HEK293T (cell line): ENCODE data around the gene HOXA6.

ENCODE experiments used
- CTCF ChIA-PET: fragments of 350-600 bp; formaldehyde crosslinking; extraction: SDS; loops from one replicate; lab custom pipeline; 2021; ENCODE audit warnings: antibody characterized with exemption, inconsistent platforms; lab: Yijun Ruan, JAX
- POLR2A ChIA-PET: fragments of 350-600 bp; formaldehyde crosslinking; extraction: SDS; loops from one replicate; lab custom pipeline; 2020; ENCODE audit warnings: antibody characterized with exemption, inconsistent platforms; lab: Yijun Ruan, JAX
- DNase-seq: peaks from one replicate; pipeline ENCODE4 v3.0.0; 2012; ENCODE audit warnings: mixed read lengths; ENCODE audit errors: extremely low spot score
- ARNT ChIP-seq: fragments of 450-650 bp; IDR thresholded peaks from 2 replicates; pipeline ENCODE4 v1.6.1; 2017; ENCODE audit warnings: mild to moderate bottlenecking
- BHLHE40 ChIP-seq: fragments of 450-650 bp; IDR thresholded peaks from 2 replicates; pipeline ENCODE4 v1.6.1; 2016; ENCODE audit warnings: mild to moderate bottlenecking, moderate library complexity, borderline replicate concordance
- CTBP1 ChIP-seq: fragments of 450-650 bp; IDR thresholded peaks from 2 replicates; pipeline ENCODE4 v1.6.1; 2016; ENCODE audit warnings: borderline replicate concordance
- ELF4 ChIP-seq: fragments of 450-650 bp; IDR thresholded peaks from 2 replicates; pipeline ENCODE4 v1.6.1; 2017; ENCODE audit warnings: antibody characterized with exemption
- FOXA1 ChIP-seq: fragments of 450-650 bp; IDR thresholded peaks from 2 replicates; pipeline ENCODE4 v1.6.1; 2016; ENCODE audit warnings: mild to moderate bottlenecking
- FOXK2 ChIP-seq: fragments of 450-650 bp; IDR thresholded peaks from 2 replicates; pipeline ENCODE4 v1.6.1; 2016; ENCODE audit warnings: mild to moderate bottlenecking
- FOXM1 ChIP-seq: fragments of 450-650 bp; IDR thresholded peaks from 2 replicates; pipeline ENCODE4 v1.6.1; 2017; ENCODE audit warnings: mild to moderate bottlenecking, borderline replicate concordance
- HDGF ChIP-seq: fragments of 450-650 bp; IDR thresholded peaks from 2 replicates; pipeline ENCODE4 v1.6.1; 2017; ENCODE audit warnings: antibody characterized with exemption, borderline replicate concordance
- L3MBTL2 ChIP-seq: fragments of 450-650 bp; conservative IDR thresholded peaks from 2 replicates; pipeline ENCODE4 v1.6.1; 2016; ENCODE audit warnings: mild to moderate bottlenecking
- LEF1 ChIP-seq: fragments of 450-650 bp; IDR thresholded peaks from 2 replicates; pipeline ENCODE4 v1.6.1; 2017; ENCODE audit warnings: mild to moderate bottlenecking, borderline replicate concordance
- NFRKB ChIP-seq: fragments of 450-650 bp; IDR thresholded peaks from 2 replicates; pipeline ENCODE4 v1.6.1; 2016; ENCODE audit warnings: mild to moderate bottlenecking, moderate library complexity
- PKNOX1 ChIP-seq: fragments of 450-650 bp; IDR thresholded peaks from 2 replicates; pipeline ENCODE4 v1.6.1; 2016
- SP1 ChIP-seq: fragments of 450-650 bp; IDR thresholded peaks from 2 replicates; pipeline ENCODE4 v1.6.1; 2017
- SUZ12 ChIP-seq: fragments of 450-650 bp; IDR thresholded peaks from 2 replicates; pipeline ENCODE4 v1.6.1; 2016; ENCODE audit warnings: mild to moderate bottlenecking
- TARDBP ChIP-seq: fragments of 450-650 bp; IDR thresholded peaks from 2 replicates; pipeline ENCODE4 v1.6.1; 2016
- ZNF384 ChIP-seq: fragments of 450-650 bp; IDR thresholded peaks from 2 replicates; pipeline ENCODE4 v1.6.1; 2016

HOXA6 gene

GRCh38 chr7:27182285-27182841 is 34.8 kb upstream of the HOXA6 start:
- POLR2A ChIA-PET = interaction anchor here (0.7 to 10.3 kb wide), 9 partner anchors 11 to 982 kb away, joined by 3 to 215 read pairs (median 4); partner anchors contain the start of genes HNRNPA2B1, HOXA10, HOXA3 and HOXA7

GRCh38 chr7:27181795-27182275 is 34.3 kb upstream of the HOXA6 start:
- DNase-seq = no peak
- ChIA-PET POLR2A (interaction anchor here (0.7 to 10.3 kb wide), 9 partner anchors 10 to 982 kb away, joined by 3 to 215 read pairs (median 4); partner anchors contain the start of genes HNRNPA2B1, HOXA10, HOXA3 and HOXA7), CTCF (interaction anchor here (1.0 to 1.3 kb wide), 2 partner anchors 19 to 21 kb away, joined by 3 read pairs; no protein-coding TSS in a partner anchor)
- TF ChIP-seq TARDBP (no peak), FOXM1 (no peak), L3MBTL2 (no peak), BHLHE40 (no peak), FOXK2 (no peak), NFRKB (no peak), SP1 (no peak), FOXA1 (no peak), SUZ12 (no peak), PKNOX1 (no peak), CTBP1 (no peak), LEF1 (no peak), ZNF384 (no peak), ELF4 (no peak), HDGF (no peak; the same call in 1 of the 2 replicates), ARNT (no peak)

More at GRCh38 chr7:27182285-27182841, 34.8 kb upstream of the HOXA6 start:
- DNase-seq = no peak
- CTCF ChIA-PET = interaction anchor here (1.0 to 1.3 kb wide), 2 partner anchors 20 to 22 kb away, joined by 3 read pairs; no protein-coding TSS in a partner anchor
- TF ChIP-seq SP1 (no peak), PKNOX1 (peak; percentile 89), ARNT (no peak), HDGF (peak; percentile 15; the same call in 1 of the 2 replicates), CTBP1 (peak; percentile 38; the same call in 1 of the 2 replicates), FOXK2 (no peak), L3MBTL2 (0 out of 2 replicates have a peak, but pooled peaks have one; percentile 22)

GRCh38 chr7:27180431-27181420 is 33.2 kb upstream of the HOXA6 start:
- CTCF ChIA-PET = interaction anchor here (0.6 to 2.2 kb wide), 14 partner anchors 8 to 478 kb away, joined by 3 to 13 read pairs (median 5); partner anchors contain the start of genes HOXA13, HOXA3 and HOXA5
- TF ChIP-seq BHLHE40 (no peak), FOXA1 (no peak), SP1 (no peak), LEF1 (no peak), SUZ12 (no peak), ELF4 (no peak), HDGF (no peak)
- POLR2A ChIA-PET = interaction anchor here (1.0 to 13.6 kb wide), 15 partner anchors 9 to 987 kb away, joined by 3 to 367 read pairs (median 5); partner anchors contain the start of genes CBX3, HOXA10, HOXA3 and HOXA5
- no peak for DNase-seq

- peak; percentile 71 for DNase-seq
- ChIA-PET CTCF (interaction anchor here (0.6 to 2.2 kb wide), 18 partner anchors 9 to 916 kb away, joined by 3 to 13 read pairs (median 4); partner anchors contain the start of genes HOXA13, HOXA3 and HOXA5), POLR2A (interaction anchor here (1.0 to 13.6 kb wide), 14 partner anchors 10 to 986 kb away, joined by 3 to 367 read pairs (median 4); partner anchors contain the start of genes CBX3, HOXA3, HOXA5 and HOXA6)
- TF ChIP-seq HDGF = no peak
- peak; percentile 54 for TF ChIP-seq L3MBTL2
- peak; percentile 77 for TF ChIP-seq PKNOX1
Measured at GRCh38 chr7:27179503-27180430, 32.2 kb upstream of the HOXA6 start.

GRCh38 chr7:27179030-27179429 is 31.5 kb upstream of the HOXA6 start:
- TF ChIP-seq FOXA1 (no peak), ELF4 (no peak), LEF1 (no peak), SP1 (no peak), HDGF (no peak), TARDBP (no peak), NFRKB (no peak)
- DNase-seq = no peak
- ChIA-PET CTCF (interaction anchor here (0.6 to 2.2 kb wide), 12 partner anchors 9 to 917 kb away, joined by 3 to 13 read pairs (median 6); partner anchors contain the start of genes HOXA13 and HOXA5), POLR2A (interaction anchor here (1.0 to 13.6 kb wide), 15 partner anchors 8 to 985 kb away, joined by 3 to 367 read pairs (median 4); partner anchors contain the start of genes CBX3, HOXA3, HOXA5 and HOXA6)
